Measurements from ENCODE around the gene ZBED4.

The ZBED4 gene

DNA sequence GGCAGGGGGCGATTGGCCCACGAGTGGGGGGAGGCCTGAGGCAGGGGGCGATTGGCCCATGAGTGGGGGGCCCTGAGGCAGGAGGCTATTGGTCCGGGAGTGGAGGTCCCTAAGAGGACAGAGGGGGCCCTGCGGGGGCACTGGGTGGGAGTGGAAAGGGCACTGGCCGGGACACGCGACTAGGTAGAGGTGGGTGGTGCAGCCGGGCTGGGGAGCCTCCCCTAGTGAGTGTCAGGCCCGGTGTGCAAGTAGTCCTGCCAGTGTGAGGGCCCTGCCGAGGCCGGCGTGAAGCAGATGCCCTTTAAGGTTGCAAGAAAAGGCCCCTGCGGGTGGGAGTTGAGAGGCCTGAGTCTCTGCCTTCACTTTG, 25.1 kb upstream of the ZBED4 start:
- Histone ChIP-seq H3K9me3 (ENCODE audit: control insufficient read depth, insufficient read depth, low read length) (peaks cover 15% of the 10 kb centered on the region), H3K27me3 (ENCODE audit: control insufficient read depth, insufficient read depth, low read length) (no peaks in the 10 kb centered on the region), H3K4me1 (ENCODE audit: control insufficient read depth, insufficient read depth, low read length) (peaks cover 7% of the 10 kb centered on the region), H3K36me3 (ENCODE audit: control insufficient read depth, insufficient read depth, low read length) (peaks cover 13% of the 10 kb centered on the region), H3K9ac (ENCODE audit: low read depth, low read length) (no peak overlapping the region), H3K27ac (ENCODE audit: low read depth, low read length) (no peak overlapping the region), H3K4me3 (ENCODE audit: low read depth, low read length) (no peak overlapping the region)

- no peak overlapping the region for H3K9ac ChIP-seq (ENCODE audit: low read depth, low read length)
- peaks cover 6% of the 10 kb centered on the region for H3K36me3 ChIP-seq (ENCODE audit: control insufficient read depth, insufficient read depth, low read length)
- no peak overlapping the region for H3K27ac ChIP-seq (ENCODE audit: low read depth, low read length)
- no peak overlapping the region for H3K4me3 ChIP-seq (ENCODE audit: low read depth, low read length)
- no peaks in the 10 kb centered on the region for H3K27me3 ChIP-seq (ENCODE audit: control insufficient read depth, insufficient read depth, low read length)
- H3K4me1 ChIP-seq (ENCODE audit: control insufficient read depth, insufficient read depth, low read length), result peaks cover 7% of the 10 kb centered on the region
- peaks cover 15% of the 10 kb centered on the region for H3K9me3 ChIP-seq (ENCODE audit: control insufficient read depth, insufficient read depth, low read length)
These were observed 24.4 kb upstream of the ZBED4 start for GRCh38 chr22:49829044-49829853.

GRCh38 chr22:49833340-49834007, 20.2 kb upstream of the ZBED4 start:
- Histone ChIP-seq H3K4me1 (ENCODE audit: control insufficient read depth, insufficient read depth, low read length) (no peaks in the 10 kb centered on the region), H3K9me3 (ENCODE audit: control insufficient read depth, insufficient read depth, low read length) (peaks cover 15% of the 10 kb centered on the region), H3K4me3 (ENCODE audit: low read depth, low read length) (no peak overlapping the region), H3K9ac (ENCODE audit: low read depth, low read length) (no peak overlapping the region), H3K27ac (ENCODE audit: low read depth, low read length) (no peak overlapping the region), H3K36me3 (ENCODE audit: control insufficient read depth, insufficient read depth, low read length) (no peaks in the 10 kb centered on the region), H3K27me3 (ENCODE audit: control insufficient read depth, insufficient read depth, low read length) (no peaks in the 10 kb centered on the region)

DNA sequence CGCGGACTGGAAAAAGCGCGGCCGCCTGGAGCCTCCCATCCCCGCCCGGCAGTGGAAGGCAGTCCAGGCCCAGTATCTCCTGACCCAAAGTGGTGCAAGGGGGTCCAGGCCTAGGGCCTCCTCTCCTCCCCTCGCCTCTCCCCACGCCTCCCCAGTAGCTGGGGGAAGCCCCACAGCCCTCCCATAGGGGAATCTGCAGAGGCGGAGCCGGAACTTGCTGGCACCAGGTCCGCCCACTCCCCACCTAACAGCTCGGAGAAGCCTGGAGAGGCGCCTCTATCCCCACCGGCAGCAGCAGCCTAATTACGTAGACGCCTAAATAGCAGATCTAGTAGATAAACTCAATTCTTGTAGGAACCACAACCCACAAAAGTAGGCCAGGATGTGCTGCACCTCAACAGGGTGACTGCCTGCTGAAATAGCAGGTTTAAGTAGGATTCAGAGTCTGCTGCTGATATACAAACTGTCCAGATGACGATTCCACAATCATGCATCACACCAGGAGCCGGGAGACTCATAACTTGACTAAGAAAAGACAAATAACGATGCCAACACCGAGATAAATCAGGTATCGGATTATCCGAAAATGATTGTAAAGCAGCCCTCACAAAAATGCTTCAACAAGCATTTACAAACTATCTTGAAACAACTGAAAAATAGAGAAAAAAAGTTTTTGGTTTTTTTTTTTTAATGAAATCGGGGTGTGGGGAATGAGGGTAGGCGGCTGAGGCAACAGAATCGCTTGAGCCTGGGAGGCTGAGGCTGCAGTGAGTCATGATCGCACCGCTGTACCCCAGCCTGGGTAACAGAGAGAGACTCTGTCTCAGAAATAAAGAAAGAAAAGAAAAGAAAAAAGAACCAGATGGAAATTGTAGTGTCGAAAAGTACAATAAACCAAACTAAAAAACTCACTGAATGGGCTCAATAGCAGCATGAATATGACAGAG, 14.6 kb upstream of the ZBED4 start:
- Histone ChIP-seq H3K36me3 (ENCODE audit: control insufficient read depth, insufficient read depth, low read length) (no peaks in the 10 kb centered on the region), H3K4me1 (ENCODE audit: control insufficient read depth, insufficient read depth, low read length) (peaks cover 4% of the 10 kb centered on the region; the same call in 1 of the 2 replicates), H3K4me3 (ENCODE audit: low read depth, low read length) (no peak overlapping the region), H3K9me3 (ENCODE audit: control insufficient read depth, insufficient read depth, low read length) (no peaks in the 10 kb centered on the region), H3K27ac (ENCODE audit: low read depth, low read length) (no peak overlapping the region), H3K27me3 (ENCODE audit: control insufficient read depth, insufficient read depth, low read length) (peaks cover under 1% of the 10 kb centered on the region; the same call in 1 of the 2 replicates), H3K9ac (ENCODE audit: low read depth, low read length) (no peak overlapping the region)

DNA sequence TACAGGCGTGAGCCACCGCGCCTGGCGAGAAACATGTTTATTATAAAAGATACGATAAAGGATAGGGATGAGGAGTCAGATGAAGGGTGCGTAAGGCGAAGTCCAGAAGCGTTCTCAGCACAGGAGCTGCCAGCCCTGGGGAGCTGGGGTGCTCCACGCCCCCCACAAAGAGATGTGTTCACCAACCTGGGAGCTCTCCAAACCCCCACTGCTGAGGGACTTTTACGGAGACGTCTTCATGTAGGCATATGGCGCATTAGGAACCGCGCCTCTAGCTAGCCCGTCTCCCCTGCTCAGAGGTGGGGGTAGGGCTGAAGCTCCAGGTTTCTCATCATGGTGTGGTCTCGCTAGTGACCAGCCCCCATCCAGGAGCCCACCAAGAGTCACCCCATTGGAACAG, 8.4 kb upstream of the ZBED4 start:
- Histone ChIP-seq H3K36me3 (ENCODE audit: control insufficient read depth, insufficient read depth, low read length) (no peaks in the 10 kb centered on the region), H3K9me3 (ENCODE audit: control insufficient read depth, insufficient read depth, low read length) (no peaks in the 10 kb centered on the region), H3K27me3 (ENCODE audit: control insufficient read depth, insufficient read depth, low read length) (peaks cover 61% of the 10 kb centered on the region), H3K9ac (ENCODE audit: low read depth, low read length) (no peak overlapping the region), H3K4me1 (ENCODE audit: control insufficient read depth, insufficient read depth, low read length) (no peaks in the 10 kb centered on the region), H3K27ac (ENCODE audit: low read depth, low read length) (no peak overlapping the region), H3K4me3 (ENCODE audit: low read depth, low read length) (no peak overlapping the region)

DNA sequence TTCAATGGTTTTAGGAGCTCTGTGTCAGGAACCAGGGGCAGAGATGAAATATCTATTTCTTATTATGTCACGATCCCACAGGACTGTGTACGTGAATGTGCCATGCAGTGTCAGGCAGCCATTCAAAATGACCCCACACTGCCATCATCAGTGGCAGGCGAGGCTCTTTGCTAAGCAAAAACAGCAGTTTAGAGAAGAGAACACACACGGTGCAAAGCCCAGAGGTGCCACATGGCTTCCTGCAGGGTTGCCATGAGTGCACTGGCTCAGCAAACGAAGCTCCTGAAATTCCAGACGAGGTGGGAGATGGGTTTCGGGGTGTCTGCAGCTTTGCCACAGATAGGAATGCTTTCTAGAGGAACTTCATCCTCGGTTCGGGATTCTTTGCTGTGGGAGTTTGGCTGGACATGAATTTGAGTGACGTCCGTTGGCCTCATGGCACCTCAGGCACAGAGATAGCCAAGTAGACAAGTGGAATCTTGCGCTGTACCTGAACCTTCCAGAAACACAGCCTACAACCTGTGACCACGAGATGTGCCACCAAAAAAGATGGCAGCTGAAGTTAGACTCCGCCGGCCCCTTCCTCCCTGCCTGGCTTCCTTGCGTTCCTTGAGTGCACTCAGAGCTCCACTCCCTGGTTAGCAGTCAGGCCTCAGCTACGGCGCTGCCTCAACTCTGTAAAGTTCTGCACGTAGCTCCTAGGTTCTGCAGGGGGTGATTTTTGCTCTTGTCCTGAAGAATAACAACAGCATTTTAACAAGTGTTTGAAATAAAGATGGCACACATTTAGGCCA, 7.8 kb upstream of the ZBED4 start:
- Histone ChIP-seq H3K4me1 (ENCODE audit: control insufficient read depth, insufficient read depth, low read length) (no peaks in the 10 kb centered on the region), H3K36me3 (ENCODE audit: control insufficient read depth, insufficient read depth, low read length) (no peaks in the 10 kb centered on the region), H3K4me3 (ENCODE audit: low read depth, low read length) (no peak overlapping the region), H3K9ac (ENCODE audit: low read depth, low read length) (no peak overlapping the region), H3K27me3 (ENCODE audit: control insufficient read depth, insufficient read depth, low read length) (peaks cover 67% of the 10 kb centered on the region), H3K27ac (ENCODE audit: low read depth, low read length) (no peak overlapping the region), H3K9me3 (ENCODE audit: control insufficient read depth, insufficient read depth, low read length) (no peaks in the 10 kb centered on the region)

- H3K9me3 ChIP-seq (ENCODE audit: control insufficient read depth, insufficient read depth, low read length), result no peaks in the 10 kb centered on the region
- peaks cover 88% of the 10 kb centered on the region for H3K27me3 ChIP-seq (ENCODE audit: control insufficient read depth, insufficient read depth, low read length)
- H3K4me3 ChIP-seq (ENCODE audit: low read depth, low read length), result peak overlapping the region; percentile 61
- H3K4me1 ChIP-seq (ENCODE audit: control insufficient read depth, insufficient read depth, low read length), result no peaks in the 10 kb centered on the region
- no peaks in the 10 kb centered on the region for H3K36me3 ChIP-seq (ENCODE audit: control insufficient read depth, insufficient read depth, low read length)
- no peak overlapping the region for H3K27ac ChIP-seq (ENCODE audit: low read depth, low read length)
- H3K9ac ChIP-seq (ENCODE audit: low read depth, low read length), result no peak overlapping the region
These were observed 5.6 kb upstream of the ZBED4 start for GRCh38 chr22:49847751-49848689.

- Histone ChIP-seq H3K27ac (ENCODE audit: low read depth, low read length) (no peak overlapping the region), H3K27me3 (ENCODE audit: control insufficient read depth, insufficient read depth, low read length) (peaks cover 88% of the 10 kb centered on the region), H3K4me3 (ENCODE audit: low read depth, low read length) (peak overlapping the region; percentile 61)
These were observed 4.9 kb upstream of the ZBED4 start for GRCh38 chr22:49848690-49849160.

DNA sequence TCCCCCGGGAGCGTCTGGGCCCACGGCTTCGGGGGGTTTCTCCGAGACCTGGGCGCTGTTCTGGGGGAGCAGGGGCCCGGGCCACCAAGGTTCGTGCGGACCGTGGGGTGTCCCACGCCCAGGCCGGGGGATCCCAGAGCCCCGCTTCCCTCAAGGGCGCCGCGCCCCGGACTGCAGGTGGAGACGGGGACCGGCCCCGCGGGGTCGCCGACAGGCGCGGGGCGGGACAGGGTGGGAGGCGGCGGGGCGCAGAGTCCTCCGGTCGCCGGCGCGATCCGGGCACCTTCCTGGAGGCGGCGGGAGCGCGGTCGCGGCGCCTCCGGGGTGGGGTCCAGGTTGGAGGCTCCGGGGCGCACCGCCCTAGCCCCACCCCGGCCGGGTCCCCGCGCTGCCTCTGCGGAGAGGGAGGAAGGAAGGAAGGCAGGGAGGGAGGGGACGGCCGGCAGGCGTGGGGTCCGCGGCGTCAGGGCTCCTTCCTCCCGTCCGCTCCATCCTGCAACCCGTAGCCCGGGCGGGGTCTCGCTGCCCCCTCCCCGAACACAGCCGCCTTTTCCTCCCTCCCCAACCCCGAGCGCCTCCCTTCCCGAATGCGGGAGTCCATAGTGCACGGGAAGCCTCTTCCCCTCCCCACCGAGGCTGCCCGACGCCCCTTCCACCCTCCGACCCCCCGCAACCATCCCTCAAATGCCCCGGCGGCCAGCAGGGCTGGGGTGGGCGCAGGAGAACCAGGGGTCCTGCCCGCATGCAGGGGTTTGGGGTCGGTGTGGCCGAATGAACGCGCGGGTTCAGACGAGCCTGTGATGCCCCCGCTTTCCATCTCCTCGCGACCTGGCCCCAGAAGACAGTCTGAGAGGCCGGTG, 4.3 kb upstream of the ZBED4 start:
- Histone ChIP-seq H3K4me3 (ENCODE audit: low read depth, low read length) (peak overlapping the region; percentile 61), H3K27ac (ENCODE audit: low read depth, low read length) (no peak overlapping the region), H3K9ac (ENCODE audit: low read depth, low read length) (no peak overlapping the region), H3K36me3 (ENCODE audit: control insufficient read depth, insufficient read depth, low read length) (no peaks in the 10 kb centered on the region), H3K9me3 (ENCODE audit: control insufficient read depth, insufficient read depth, low read length) (no peaks in the 10 kb centered on the region), H3K27me3 (ENCODE audit: control insufficient read depth, insufficient read depth, low read length) (peaks cover 85% of the 10 kb centered on the region), H3K4me1 (ENCODE audit: control insufficient read depth, insufficient read depth, low read length) (no peaks in the 10 kb centered on the region)

More at GRCh38 chr22:49848690-49849160, 4.9 kb upstream of the ZBED4 start:
- no peak overlapping the region for H3K9ac ChIP-seq (ENCODE audit: low read depth, low read length)
- H3K9me3 ChIP-seq (ENCODE audit: control insufficient read depth, insufficient read depth, low read length), result no peaks in the 10 kb centered on the region
- H3K36me3 ChIP-seq (ENCODE audit: control insufficient read depth, insufficient read depth, low read length), result no peaks in the 10 kb centered on the region
- no peaks in the 10 kb centered on the region for H3K4me1 ChIP-seq (ENCODE audit: control insufficient read depth, insufficient read depth, low read length)
